GM12865 (cell line): Measurements from ENCODE around the gene C4orf50.

Experiments used
- DNase-seq: peaks from one replicate; pipeline ENCODE4 v3.0.0; 2010; ENCODE audit warnings: low read depth
- H3K4me3 ChIP-seq: 2 replicates; pipeline ENCODE4 v1.5.1; 2011; ENCODE audit warnings: mild to moderate bottlenecking, low read depth, low read length, control low read depth
- CTCF ChIP-seq: IDR thresholded peaks from 2 replicates; pipeline ENCODE4 v1.5.1; 2011; ENCODE audit warnings: low read length, control low read depth, low read depth, inconsistent platforms; ENCODE audit not compliant: insufficient read depth; ENCODE audit errors: missing control alignments

Gene C4orf50

GRCh38 chr4:5884796-5885195 is 133.4 kb downstream of the C4orf50 start:
- no peak for DNase-seq
- TF ChIP-seq CTCF: no peak
- H3K4me3 ChIP-seq: no peak overlapping the region

GRCh38 chr4:5883916-5884315 is 134.3 kb downstream of the C4orf50 start:
- no peak for DNase-seq
- H3K4me3 ChIP-seq: no peak overlapping the region
- TF ChIP-seq CTCF: no peak

- TF ChIP-seq CTCF: no peak
- no peak for DNase-seq
- H3K4me3 ChIP-seq: no peak overlapping the region
Observed at GRCh38 chr4:5882947-5883346, 135.3 kb downstream of the C4orf50 start.

- no peak for DNase-seq
- TF ChIP-seq CTCF: no peak
- H3K4me3 ChIP-seq: no peak overlapping the region
Observed at GRCh38 chr4:5881340-5881739, 136.9 kb downstream of the C4orf50 start.

GRCh38 chr4:5878359-5878758 is 139.9 kb downstream of the C4orf50 start:
- no peak for DNase-seq
- TF ChIP-seq CTCF: no peak
- no peak overlapping the region for H3K4me3 ChIP-seq

- H3K4me3 ChIP-seq: no peak overlapping the region
- DNase-seq: no peak
- no peak for TF ChIP-seq CTCF
Observed at GRCh38 chr4:5877392-5877791, 140.8 kb downstream of the C4orf50 start.

GRCh38 chr4:5874811-5875449 is 143.3 kb downstream of the C4orf50 start:
- no peak for DNase-seq
- H3K4me3 ChIP-seq: no peak overlapping the region
- TF ChIP-seq CTCF: no peak
